Neural progenitor cell (in vitro differentiated cells): ENCODE data around the gene GTF2F2.

Experiments
- EZH2 ChIP-seq: fragments of 200-600 bp; sonication (generic); IDR thresholded peaks from 2 replicates; pipeline ENCODE4 v1.6.1; 2017; ENCODE audit warnings: antibody characterized with exemption, mild to moderate bottlenecking, moderate library complexity
- TF ChIP-seq, protein P1 (sequence below): fragments of 200-600 bp; sonication (generic); IDR thresholded peaks from 2 replicates; pipeline ENCODE4 v1.5.1; 2017; ENCODE audit warnings: antibody characterized with exemption, mild to moderate bottlenecking

DNA sequence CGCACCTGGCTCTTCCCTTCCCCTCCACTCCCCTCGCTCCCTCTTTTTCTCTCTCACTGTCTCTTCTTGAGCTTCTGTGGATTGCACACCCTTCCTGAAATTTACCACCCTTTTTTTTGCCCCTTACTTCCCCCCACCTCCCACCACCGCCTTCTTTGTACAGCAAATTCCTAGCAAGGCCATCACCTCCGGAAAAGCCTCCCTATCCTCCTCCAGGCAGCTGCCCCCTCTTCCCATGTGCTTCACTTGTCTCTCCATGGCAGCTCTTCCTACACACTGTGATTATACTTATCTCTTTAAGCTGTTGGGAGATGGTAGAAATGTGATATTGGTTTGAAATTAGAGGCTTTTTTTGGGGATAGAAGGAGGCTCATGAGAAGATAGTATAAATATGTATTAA is 108.9 kb downstream of the GTF2F2 start:
- TF ChIP-seq, protein P1, sequence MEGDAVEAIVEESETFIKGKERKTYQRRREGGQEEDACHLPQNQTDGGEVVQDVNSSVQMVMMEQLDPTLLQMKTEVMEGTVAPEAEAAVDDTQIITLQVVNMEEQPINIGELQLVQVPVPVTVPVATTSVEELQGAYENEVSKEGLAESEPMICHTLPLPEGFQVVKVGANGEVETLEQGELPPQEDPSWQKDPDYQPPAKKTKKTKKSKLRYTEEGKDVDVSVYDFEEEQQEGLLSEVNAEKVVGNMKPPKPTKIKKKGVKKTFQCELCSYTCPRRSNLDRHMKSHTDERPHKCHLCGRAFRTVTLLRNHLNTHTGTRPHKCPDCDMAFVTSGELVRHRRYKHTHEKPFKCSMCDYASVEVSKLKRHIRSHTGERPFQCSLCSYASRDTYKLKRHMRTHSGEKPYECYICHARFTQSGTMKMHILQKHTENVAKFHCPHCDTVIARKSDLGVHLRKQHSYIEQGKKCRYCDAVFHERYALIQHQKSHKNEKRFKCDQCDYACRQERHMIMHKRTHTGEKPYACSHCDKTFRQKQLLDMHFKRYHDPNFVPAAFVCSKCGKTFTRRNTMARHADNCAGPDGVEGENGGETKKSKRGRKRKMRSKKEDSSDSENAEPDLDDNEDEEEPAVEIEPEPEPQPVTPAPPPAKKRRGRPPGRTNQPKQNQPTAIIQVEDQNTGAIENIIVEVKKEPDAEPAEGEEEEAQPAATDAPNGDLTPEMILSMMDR = no peak
- TF ChIP-seq EZH2 = no peak
